GM12878 (cell line): Measurements from ENCODE around the gene SLC6A15. TPM values are rescaled to one million over a fixed set of nuclear protein-coding genes. Genes with fewer than 3 reads are reported as not detected.
A peak's percentile ranks its signal among the peaks of the same experiment; 100 is the strongest.

Experiments
- ATAC-seq: fragments of 200-7000 bp; cut with Tn5 transposase; 3 replicates; pipeline ENCODE4 v1.9.1; 2020; ENCODE audit warnings: mild to moderate bottlenecking, moderate library complexity
- BruUV-seq: library from RNA; stranded (reverse); fragments of 400-500 nt; replicated peaks from 2 replicates; lab custom pipeline; 2021; lab: Mats Ljungman, UMichigan
- CTCF ChIA-PET: fragments of 300-600 bp; sonication (Branson Sonifier 250); formaldehyde crosslinking; extraction: SDS; loops from one replicate; lab custom pipeline; 2021; ENCODE audit warnings: inconsistent platforms; lab: Yijun Ruan, JAX
- POLR2A ChIA-PET: fragments of 350-600 bp; formaldehyde crosslinking; extraction: SDS; loops from one replicate; lab custom pipeline; 2021; ENCODE audit warnings: inconsistent platforms; lab: Charles Lee
- RAD21 ChIA-PET: fragments of 300-600 bp; sonication (Branson Sonifier 250); formaldehyde crosslinking; loops from one replicate; lab custom pipeline; 2023; ENCODE audit warnings: antibody characterized with exemption; ENCODE audit not compliant: unreplicated experiment; lab: Charles Lee
- SMC1A ChIA-PET: fragments of 300-600 bp; sonication (Branson Sonifier 250); formaldehyde crosslinking; loops from one replicate; lab custom pipeline; 2023; ENCODE audit not compliant: unreplicated experiment, uncharacterized antibody; lab: Charles Lee
- DNase-seq: peaks from one replicate; pipeline ENCODE4 v3.0.0-alpha.2; 2011; ENCODE audit warnings: low read depth, low spot score
- FAIRE-seq: peaks from 3 replicates; lab custom pipeline; 2011; peaks lifted over from hg19 to GRCh38; lab: Jason Lieb, UNC
- H2AFZ ChIP-seq: 2 replicates; pipeline ENCODE4 v1.6.0; 2011; ENCODE audit warnings: low read depth, low read length, control low read depth; ENCODE audit not compliant: control insufficient read depth
- H3K27ac ChIP-seq: 2 replicates; pipeline ENCODE4 v1.5.1; 2011; ENCODE audit warnings: control low read depth; ENCODE audit not compliant: control insufficient read depth, insufficient read depth
- H3K27me3 ChIP-seq, 2 experiments: replicated peaks in 1 of 2; 2 replicates each; pipeline versions ENCODE4 v1.6.0 to v1.6.1; 2011; ENCODE audit warnings: low read length in 1 of 2; ENCODE audit not compliant: control insufficient read depth in 2 of 2, insufficient read depth in 2 of 2
- H3K36me3 ChIP-seq, 2 experiments: 2 replicates each; pipeline ENCODE4 v1.5.1; 2011; ENCODE audit warnings: low read length in 1 of 2; ENCODE audit not compliant: control insufficient read depth in 2 of 2, insufficient read depth in 2 of 2
- H3K4me1 ChIP-seq: 2 replicates; pipeline ENCODE4 v1.6.1; 2011; ENCODE audit warnings: mild to moderate bottlenecking, low read length, moderate library complexity, mixed read lengths; ENCODE audit not compliant: control insufficient read depth, insufficient read depth
- H3K4me2 ChIP-seq: 2 replicates; pipeline ENCODE4 v1.6.0; 2011; ENCODE audit warnings: control low read depth; ENCODE audit not compliant: control insufficient read depth, insufficient read depth
- H3K4me3 ChIP-seq: fragments of 200-600 bp; sonication (generic); 2 replicates; pipeline ENCODE4 v1.5.1; 2016
- H3K79me2 ChIP-seq: 2 replicates; pipeline ENCODE4 v1.6.0; 2011; ENCODE audit warnings: low read length; ENCODE audit not compliant: control insufficient read depth, insufficient read depth
- H3K9ac ChIP-seq: 2 replicates; pipeline ENCODE4 v1.8.0; 2011; ENCODE audit warnings: low read length, control low read depth, mixed read lengths; ENCODE audit not compliant: control insufficient read depth, insufficient read depth
- H3K9me3 ChIP-seq: replicated peaks from 3 replicates; pipeline ENCODE4 v1.5.1; 2011; ENCODE audit warnings: mild to moderate bottlenecking, low read length; ENCODE audit not compliant: control insufficient read depth, insufficient read depth
- H4K20me1 ChIP-seq: 2 replicates; pipeline ENCODE4 v1.6.0; 2011; ENCODE audit not compliant: control insufficient read depth, insufficient read depth
- FOS ChIP-seq: IDR thresholded peaks from 3 replicates; pipeline ENCODE4 v1.6.1; 2011; ENCODE audit warnings: borderline replicate concordance; ENCODE audit not compliant: insufficient read length; ENCODE audit errors: extremely low read depth
- RAD21 ChIP-seq: IDR thresholded peaks from 2 replicates; pipeline ENCODE4 v1.6.1; 2011; ENCODE audit warnings: mild to moderate bottlenecking, low read depth, low read length, moderate library complexity; ENCODE audit not compliant: insufficient read depth
- SMC3 ChIP-seq: IDR thresholded peaks from 2 replicates; pipeline ENCODE4 v1.6.1; 2011; ENCODE audit warnings: low read length, improper control_type of control experiment, borderline replicate concordance
- WGBS: methylation state at CpG from one replicate; pipeline ENCODE4 v1.1.6; 2016; ENCODE audit warnings: low lambda C conversion rate; ENCODE audit not compliant: insufficient replicate concordance, insufficient coverage; ENCODE audit errors: missing lambda C conversion rate; 5-methylcytosine and 5-hydroxymethylcytosine counted together
- in situ Hi-C: fragments of 300-500 bp; cut with MboI; formaldehyde crosslinking; loops from 9 replicates; pipeline ENCODE4 v1.14.3; 2018; ENCODE audit warnings: mixed read lengths
- intact Hi-C: fragments of 100-400 bp; cut with micrococcal nuclease; formaldehyde crosslinking; loops from one replicate; pipeline ENCODE4 v1.14.2; 2022; ENCODE audit not compliant: unreplicated experiment
- polyA plus RNA-seq, 11 experiments: library from polyadenylated mRNA; depleted of rRNA in 4 of 11; unstranded in 6 of 11; stranded (reverse) in 5 of 11; fragments of >200 nt; fragmentation: Nextera tagmentation in 4 of 11; fragmentation: Illumina TruSeq in 1 of 11; extraction: Ambion mirVana in 4 of 11; extraction: Trizol in 1 of 11; gene quantifications; 1 replicate in 1 of 11; 2 replicates in 10 of 11; pipeline versions ENCODE4 v1.2.1 to v1.2.3, GENCODE V29; 2011 to 2016; ENCODE audit warnings: inconsistent platforms in 2 of 11, missing spikeins in 2 of 11, low read depth in 1 of 11
- total RNA-seq, 4 experiments: library from RNA; depleted of rRNA in 3 of 4; stranded (reverse); fragments of >200 nt in 3 of 4; fragmentation: Illumina TruSeq in 1 of 4; extraction: Trizol in 1 of 4; gene quantifications; 2 replicates each; pipeline versions ENCODE4 v1.2.1 to v1.2.3, GENCODE V29; 2013 to 2021
- TF ChIP-seq, protein P1 (sequence below), 3 experiments: IDR thresholded peaks in 2 of 3; conservative IDR thresholded peaks in 1 of 3; 2 replicates each; pipeline ENCODE4 v1.5.1; 2011; ENCODE audit warnings: low read depth in 3 of 3, low read length in 3 of 3, mild to moderate bottlenecking in 3 of 3, control low read depth in 2 of 3, moderate library complexity in 2 of 3, inconsistent platforms in 1 of 3, mixed read lengths in 1 of 3; ENCODE audit not compliant: control insufficient read depth in 2 of 3, insufficient read depth in 1 of 3; ENCODE audit errors: extremely low read depth in 1 of 3

The SLC6A15 gene
- total and polyA plus RNA-seq, 10 of the 15 experiments (the other 5 are each of a cell fraction or from before 2014, with no cell fraction given), result 0.04 TPM; not detected in 9

GRCh38 chr12:84842406-84843013 lies 70.1 kb downstream of the SLC6A15 start:
- TF ChIP-seq RAD21 (peak; percentile 76), FOS (no peak), SMC3 (peak; percentile 54)
- TF ChIP-seq, protein P1, sequence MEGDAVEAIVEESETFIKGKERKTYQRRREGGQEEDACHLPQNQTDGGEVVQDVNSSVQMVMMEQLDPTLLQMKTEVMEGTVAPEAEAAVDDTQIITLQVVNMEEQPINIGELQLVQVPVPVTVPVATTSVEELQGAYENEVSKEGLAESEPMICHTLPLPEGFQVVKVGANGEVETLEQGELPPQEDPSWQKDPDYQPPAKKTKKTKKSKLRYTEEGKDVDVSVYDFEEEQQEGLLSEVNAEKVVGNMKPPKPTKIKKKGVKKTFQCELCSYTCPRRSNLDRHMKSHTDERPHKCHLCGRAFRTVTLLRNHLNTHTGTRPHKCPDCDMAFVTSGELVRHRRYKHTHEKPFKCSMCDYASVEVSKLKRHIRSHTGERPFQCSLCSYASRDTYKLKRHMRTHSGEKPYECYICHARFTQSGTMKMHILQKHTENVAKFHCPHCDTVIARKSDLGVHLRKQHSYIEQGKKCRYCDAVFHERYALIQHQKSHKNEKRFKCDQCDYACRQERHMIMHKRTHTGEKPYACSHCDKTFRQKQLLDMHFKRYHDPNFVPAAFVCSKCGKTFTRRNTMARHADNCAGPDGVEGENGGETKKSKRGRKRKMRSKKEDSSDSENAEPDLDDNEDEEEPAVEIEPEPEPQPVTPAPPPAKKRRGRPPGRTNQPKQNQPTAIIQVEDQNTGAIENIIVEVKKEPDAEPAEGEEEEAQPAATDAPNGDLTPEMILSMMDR (IDR thresholded peaks at IDR 0.05 in 2 of 3, conservative IDR thresholded peaks at IDR 0.05 in 1 of 3; ENCODE audit: control insufficient read depth in 2 of 3, extremely low read depth in 1 of 3, insufficient read depth in 1 of 3, low read depth in 3 of 3, low read length in 3 of 3), result peak; percentile 61 to 66 (median 61)
- DNase-seq, result no peak
- intact Hi-C loops (no loop called here), in situ Hi-C loops (no loop called here)
- ChIA-PET RAD21 (interaction anchor here (2.0 kb wide), 1 partner anchor 30 kb away, joined by 5 read pairs; no protein-coding TSS in a partner anchor), SMC1A (interaction anchor here (1.4 kb wide), 1 partner anchor 35 kb away, joined by 3 read pairs; no protein-coding TSS in a partner anchor), CTCF (interaction anchor here (0.9 to 2.0 kb wide), 8 partner anchors 12 to 1019 kb away, joined by 3 to 7 read pairs (median 4); no protein-coding TSS in a partner anchor), POLR2A (no interaction called here)
- no peaks in the 10 kb centered on the region for H4K20me1 ChIP-seq
- H2AFZ ChIP-seq, result no peak overlapping the region
- no peak overlapping the region for H3K27ac ChIP-seq
- no peaks in the 10 kb centered on the region for H3K9me3 ChIP-seq
- no peaks in the 10 kb centered on the region for H3K36me3 ChIP-seq
- ATAC-seq, result peak; percentile 65; the same call in 2 of the 3 replicates
- H3K4me1 ChIP-seq, result no peaks in the 10 kb centered on the region
- H3K79me2 ChIP-seq, result no peaks in the 10 kb centered on the region
- 43% methylated on average over 2 of the region's 2 CpGs for WGBS
- no peak overlapping the region for H3K4me2 ChIP-seq
- FAIRE-seq, result peak; percentile 44
- no TSS peak for BruUV-seq
- H3K9ac ChIP-seq, result no peak overlapping the region
- H3K27me3 ChIP-seq, result no peaks in the 10 kb centered on the region
- H3K4me3 ChIP-seq, result no peak overlapping the region
